Right atrium auricular region (tissue), 2 donors: Measurements from ENCODE around the gene FOXP2. TPM values are rescaled to one million over a fixed set of nuclear protein-coding genes. Genes with fewer than 3 reads are reported as not detected.

ENCODE experiments used
- DNase-seq: peaks from one replicate; pipeline ENCODE4 v3.0.0-alpha.2; 2019; ENCODE audit warnings: low spot score
- H3K27ac ChIP-seq, 2 donors: fragments of 200-600 bp; sonication (generic); 1 replicate in 1 of 2; 2 replicates in 1 of 2; pipeline ENCODE4 v1.5.1; 2016 to 2019
- H3K27me3 ChIP-seq, 2 donors: fragments of 200-600 bp; sonication (generic); one replicate each; pipeline versions ENCODE4 v1.5.1 to v1.6.0; 2017 to 2019
- H3K36me3 ChIP-seq: fragments of 200-600 bp; sonication (generic); one replicate; pipeline ENCODE4 v1.5.1; 2016
- H3K4me1 ChIP-seq, 2 donors: fragments of 200-600 bp; sonication (generic); one replicate each; pipeline versions ENCODE4 v1.5.1 to v1.6.0; 2017 to 2019
- H3K4me3 ChIP-seq, 2 donors: fragments of 200-600 bp; sonication (generic); 1 replicate in 1 of 2; 2 replicates in 1 of 2; pipeline ENCODE4 v1.5.1; 2017 to 2019; ENCODE audit warnings: mild to moderate bottlenecking in 1 of 2, moderate library complexity in 1 of 2
- H3K9me3 ChIP-seq, 2 donors: fragments of 200-600 bp; sonication (generic); one replicate each; pipeline ENCODE4 v1.5.1; 2019
- CTCF ChIP-seq, 2 donors: fragments of 200-600 bp; sonication (generic); IDR thresholded peaks; one replicate each; pipeline ENCODE4 v1.5.1; 2019; ENCODE audit warnings: antibody characterized with exemption in 2 of 2
- total RNA-seq, 2 donors: library from RNA; depleted of rRNA; stranded (reverse); fragments of >200 nt; gene quantifications; one replicate each; pipeline ENCODE4 v1.1.0, GENCODE V29; 2016

Gene FOXP2
- total RNA-seq, 2 donors from 2014 or later, result 2.0 to 3.8 TPM

- Histone ChIP-seq H3K27me3 (no peaks in the 10 kb centered on the region), H3K9me3 (no peaks in the 10 kb centered on the region), H3K36me3 (no peaks in the 10 kb centered on the region), H3K4me3 (no peak overlapping the region), H3K27ac (no peak overlapping the region), H3K4me1 (no peaks in the 10 kb centered on the region)
- no peak for DNase-seq
- TF ChIP-seq CTCF (IDR thresholded peaks at IDR 0.05), result no peak
Observed at GRCh38 chr7:114648117-114648516, 233.5 kb downstream of the FOXP2 start.

GRCh38 chr7:114648680-114649079 is 234.1 kb downstream of the FOXP2 start:
- DNase-seq, result no peak
- Histone ChIP-seq H3K9me3 (no peaks in the 10 kb centered on the region), H3K4me3 (no peak overlapping the region), H3K27me3 (no peaks in the 10 kb centered on the region), H3K4me1 (no peaks in the 10 kb centered on the region), H3K27ac (no peak overlapping the region), H3K36me3 (no peaks in the 10 kb centered on the region)
- no peak for TF ChIP-seq CTCF (IDR thresholded peaks at IDR 0.05)

- TF ChIP-seq CTCF (IDR thresholded peaks at IDR 0.05), result no peak
- Histone ChIP-seq H3K9me3 (no peaks in the 10 kb centered on the region), H3K27ac (no peak overlapping the region)
Observed at GRCh38 chr7:114649689-114650088, 235.1 kb downstream of the FOXP2 start.

GRCh38 chr7:114650491-114650890 is 235.9 kb downstream of the FOXP2 start:
- Histone ChIP-seq H3K9me3 (no peaks in the 10 kb centered on the region), H3K27ac (no peak overlapping the region), H3K4me3 (no peak overlapping the region), H3K4me1 (no peaks in the 10 kb centered on the region), H3K36me3 (no peaks in the 10 kb centered on the region), H3K27me3 (no peaks in the 10 kb centered on the region)
- no peak for DNase-seq
- no peak for TF ChIP-seq CTCF (IDR thresholded peaks at IDR 0.05)

More at GRCh38 chr7:114649689-114650088, 235.1 kb downstream of the FOXP2 start:
- DNase-seq, result no peak
- Histone ChIP-seq H3K27me3 (no peaks in the 10 kb centered on the region), H3K4me3 (no peak overlapping the region), H3K36me3 (no peaks in the 10 kb centered on the region), H3K4me1 (no peaks in the 10 kb centered on the region)

GRCh38 chr7:114652041-114652440 is 237.4 kb downstream of the FOXP2 start:
- DNase-seq, result no peak

More at GRCh38 chr7:114652041-114652440, 237.4 kb downstream of the FOXP2 start:
- no peaks in the 10 kb centered on the region for H3K4me1 ChIP-seq
- no peak for TF ChIP-seq CTCF (IDR thresholded peaks at IDR 0.05)
- no peaks in the 10 kb centered on the region for H3K9me3 ChIP-seq
- no peaks in the 10 kb centered on the region for H3K36me3 ChIP-seq
- H3K4me3 ChIP-seq, result no peak overlapping the region
- no peak overlapping the region for H3K27ac ChIP-seq
- no peaks in the 10 kb centered on the region for H3K27me3 ChIP-seq
